Osteocyte (in vitro differentiated cells): ENCODE data around the gene EVA1C. TPM values are rescaled to one million over a fixed set of nuclear protein-coding genes. Genes with fewer than 3 reads are reported as not detected.

Experiments
- DNase-seq: peaks from one replicate; pipeline ENCODE4 v3.0.0; 2021; ENCODE audit warnings: mixed read lengths; ENCODE audit not compliant: unreplicated experiment; ENCODE audit errors: extremely low spot score
- H3K27ac Mint-ChIP-seq: one replicate; pipeline ENCODE4 v1.8.0; 2021; ENCODE audit warnings: mild to moderate bottlenecking, mixed read lengths; ENCODE audit not compliant: unreplicated experiment
- H3K27me3 Mint-ChIP-seq: one replicate; pipeline ENCODE4 v1.8.0; 2021; ENCODE audit warnings: mixed read lengths; ENCODE audit not compliant: unreplicated experiment
- H3K36me3 Mint-ChIP-seq: one replicate; pipeline ENCODE4 v1.8.0; 2021; ENCODE audit warnings: mixed read lengths; ENCODE audit not compliant: unreplicated experiment
- H3K4me1 Mint-ChIP-seq: one replicate; pipeline ENCODE4 v1.8.0; 2021; ENCODE audit warnings: mixed read lengths; ENCODE audit not compliant: unreplicated experiment
- H3K4me3 Mint-ChIP-seq: one replicate; pipeline ENCODE4 v1.8.0; 2021; ENCODE audit warnings: mild to moderate bottlenecking, moderate library complexity, mixed read lengths; ENCODE audit not compliant: unreplicated experiment
- H3K9me3 Mint-ChIP-seq: one replicate; pipeline ENCODE4 v1.8.0; 2021; ENCODE audit warnings: mixed read lengths; ENCODE audit not compliant: unreplicated experiment
- total RNA-seq: library from RNA; stranded (reverse); gene quantifications from 2 replicates; pipeline ENCODE4 v1.2.1, GENCODE V29; 2021
- TF ChIP-seq, protein P1 (sequence below): fragments of 200-600 bp; sonication (generic); IDR thresholded peaks from 2 replicates; pipeline ENCODE4 v1.5.0; 2021; ENCODE audit warnings: antibody characterized with exemption, mild to moderate bottlenecking, moderate library complexity

Gene EVA1C
- total RNA-seq, 1 donor from 2014 or later = 3.0 TPM

DNA sequence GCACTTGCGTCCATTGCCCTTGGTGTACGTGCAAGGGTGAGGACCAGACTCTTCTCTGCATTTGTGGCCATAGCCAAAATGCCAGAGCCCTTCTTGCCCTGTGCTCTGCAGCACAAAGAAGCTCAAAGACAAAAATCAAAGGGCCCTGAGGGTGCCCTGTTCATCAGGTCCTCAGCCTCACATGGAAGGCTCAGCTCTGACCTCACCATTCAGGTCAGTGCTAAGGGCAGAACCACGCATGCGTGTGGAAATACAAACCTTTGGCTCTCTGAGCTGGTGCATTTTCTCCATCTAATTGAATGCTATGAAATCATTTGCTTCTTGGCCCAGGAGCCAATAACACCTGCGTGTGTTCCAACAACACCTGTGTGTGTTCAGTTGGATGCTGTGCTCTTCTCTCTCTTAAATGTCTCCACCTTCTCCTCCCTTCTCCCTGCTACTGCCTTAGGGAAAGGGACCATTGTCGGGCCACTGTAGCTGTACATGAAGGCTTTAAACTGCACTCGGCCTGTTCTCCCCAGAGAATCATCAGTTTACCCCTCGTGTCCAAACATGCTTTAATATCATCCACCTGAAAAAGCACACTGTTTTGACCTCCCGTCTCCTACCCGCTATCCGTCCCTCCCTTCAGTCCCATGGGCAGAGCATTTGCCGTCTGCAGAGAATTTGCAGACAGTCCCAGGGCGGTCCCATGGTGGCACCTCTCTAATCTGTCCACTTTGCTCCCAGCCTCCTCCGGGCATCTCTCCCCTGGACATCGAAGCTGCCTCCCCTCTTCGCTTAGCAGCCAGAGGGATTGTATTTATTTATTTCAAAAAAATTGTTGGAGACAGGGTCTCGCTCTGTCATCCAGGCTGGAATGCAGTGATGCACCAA is 60.6 kb downstream of the EVA1C start:
- no peak for DNase-seq
- H3K9me3 Mint-ChIP-seq = no peaks in the 10 kb centered on the region
- TF ChIP-seq, protein P1, sequence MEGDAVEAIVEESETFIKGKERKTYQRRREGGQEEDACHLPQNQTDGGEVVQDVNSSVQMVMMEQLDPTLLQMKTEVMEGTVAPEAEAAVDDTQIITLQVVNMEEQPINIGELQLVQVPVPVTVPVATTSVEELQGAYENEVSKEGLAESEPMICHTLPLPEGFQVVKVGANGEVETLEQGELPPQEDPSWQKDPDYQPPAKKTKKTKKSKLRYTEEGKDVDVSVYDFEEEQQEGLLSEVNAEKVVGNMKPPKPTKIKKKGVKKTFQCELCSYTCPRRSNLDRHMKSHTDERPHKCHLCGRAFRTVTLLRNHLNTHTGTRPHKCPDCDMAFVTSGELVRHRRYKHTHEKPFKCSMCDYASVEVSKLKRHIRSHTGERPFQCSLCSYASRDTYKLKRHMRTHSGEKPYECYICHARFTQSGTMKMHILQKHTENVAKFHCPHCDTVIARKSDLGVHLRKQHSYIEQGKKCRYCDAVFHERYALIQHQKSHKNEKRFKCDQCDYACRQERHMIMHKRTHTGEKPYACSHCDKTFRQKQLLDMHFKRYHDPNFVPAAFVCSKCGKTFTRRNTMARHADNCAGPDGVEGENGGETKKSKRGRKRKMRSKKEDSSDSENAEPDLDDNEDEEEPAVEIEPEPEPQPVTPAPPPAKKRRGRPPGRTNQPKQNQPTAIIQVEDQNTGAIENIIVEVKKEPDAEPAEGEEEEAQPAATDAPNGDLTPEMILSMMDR = no peak
- H3K4me3 Mint-ChIP-seq = no peak overlapping the region
- peaks cover 21% of the 10 kb centered on the region for H3K4me1 Mint-ChIP-seq
- H3K36me3 Mint-ChIP-seq = peaks cover 4% of the 10 kb centered on the region
- no peaks in the 10 kb centered on the region for H3K27me3 Mint-ChIP-seq
- H3K27ac Mint-ChIP-seq = no peak overlapping the region

- H3K4me1 Mint-ChIP-seq = peaks cover 24% of the 10 kb centered on the region
- H3K9me3 Mint-ChIP-seq = no peaks in the 10 kb centered on the region
- peaks cover 4% of the 10 kb centered on the region for H3K36me3 Mint-ChIP-seq
- H3K27me3 Mint-ChIP-seq = no peaks in the 10 kb centered on the region
- peak overlapping the region; percentile 18 for H3K27ac Mint-ChIP-seq
- no peak overlapping the region for H3K4me3 Mint-ChIP-seq
- DNase-seq = no peak
- TF ChIP-seq, protein P1 = no peak
Observed at GRCh38 chr21:32474179-32475059, 61.9 kb downstream of the EVA1C start.

DNA sequence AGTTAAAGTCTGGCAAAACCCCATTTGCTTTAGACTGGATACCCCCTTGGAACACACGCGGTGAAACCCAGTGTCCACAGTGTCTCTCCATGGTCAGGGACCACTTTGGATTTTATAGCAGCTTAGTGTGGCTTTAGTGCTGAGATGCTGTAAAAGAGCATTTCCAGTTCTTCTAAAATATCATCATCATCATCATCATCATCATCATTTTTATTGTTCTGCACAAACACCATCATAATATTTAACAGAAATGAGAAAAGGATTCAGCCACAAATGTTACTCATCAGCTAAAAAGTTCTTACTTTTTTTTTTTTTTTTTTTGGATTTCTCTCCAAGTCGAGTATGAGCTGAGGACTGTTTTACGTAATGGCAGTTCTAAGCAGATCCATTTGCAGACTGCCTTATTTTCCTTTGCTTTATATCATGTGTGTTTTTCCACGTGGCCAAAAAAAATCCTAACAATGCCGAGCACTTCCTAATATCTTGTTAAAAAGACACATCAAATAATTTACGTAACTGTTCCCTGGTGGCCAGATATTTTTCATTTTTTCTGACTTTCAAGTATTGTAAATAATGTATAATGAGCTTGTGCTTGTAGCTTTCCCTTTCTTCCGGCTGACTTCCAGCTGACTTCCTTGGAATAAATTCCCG is 62.8 kb downstream of the EVA1C start:
- DNase-seq = no peak
- H3K4me3 Mint-ChIP-seq = peak overlapping the region; percentile 33

DNA sequence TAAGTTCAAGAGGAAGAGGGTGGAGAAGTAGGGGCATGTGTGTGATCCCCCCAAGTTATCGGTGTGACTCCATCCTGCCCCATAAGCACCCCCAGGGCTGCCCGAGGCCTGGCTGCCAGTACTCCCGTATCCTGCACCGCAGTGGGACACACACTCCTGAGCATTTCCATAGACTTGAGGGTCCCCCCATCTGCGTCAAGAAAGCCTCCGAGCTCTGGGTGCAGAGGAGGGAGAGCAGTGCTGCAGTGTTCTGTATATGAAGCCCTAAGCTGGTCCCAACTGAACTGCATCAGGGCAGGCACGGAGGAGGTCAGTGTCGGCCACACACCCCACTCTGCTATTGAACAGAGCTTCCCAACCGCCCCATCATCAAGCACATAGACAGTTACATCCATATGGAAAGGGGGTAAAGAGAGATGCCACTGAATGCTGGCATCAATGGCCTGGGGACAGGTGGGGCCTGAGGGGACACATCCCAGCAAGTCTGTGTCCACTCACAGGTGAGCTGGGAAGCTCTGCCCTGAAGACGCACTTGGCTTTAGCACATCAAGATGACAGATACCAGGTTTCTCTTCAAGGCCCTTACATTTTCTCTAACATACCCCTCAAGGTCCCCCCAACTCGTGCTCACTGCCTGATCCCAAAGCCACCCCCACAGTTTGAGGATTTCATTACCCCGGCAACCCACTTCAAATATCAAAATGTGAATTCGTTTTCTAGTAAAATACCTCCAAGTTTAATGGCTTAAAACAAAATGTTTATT is 64.3 kb downstream of the EVA1C start:
- peaks cover 28% of the 10 kb centered on the region for H3K4me1 Mint-ChIP-seq
- peaks cover 4% of the 10 kb centered on the region for H3K36me3 Mint-ChIP-seq
- no peak overlapping the region for H3K27ac Mint-ChIP-seq
- TF ChIP-seq, protein P1 = no peak
- H3K9me3 Mint-ChIP-seq = no peaks in the 10 kb centered on the region
- H3K27me3 Mint-ChIP-seq = no peaks in the 10 kb centered on the region
- H3K4me3 Mint-ChIP-seq = no peak overlapping the region
- DNase-seq = no peak

More for the DNA sequence above, 62.8 kb downstream of the EVA1C start:
- TF ChIP-seq, protein P1 = no peak
- peaks cover 24% of the 10 kb centered on the region for H3K4me1 Mint-ChIP-seq
- peaks cover 4% of the 10 kb centered on the region for H3K36me3 Mint-ChIP-seq
- no peaks in the 10 kb centered on the region for H3K27me3 Mint-ChIP-seq
- H3K9me3 Mint-ChIP-seq = no peaks in the 10 kb centered on the region
- H3K27ac Mint-ChIP-seq = peak overlapping the region; percentile 32
